Cerebellar cortex (tissue), 1 donor: Measurements from ENCODE around the gene PPP2R5B.
"Not testable (repeated sequence)": the region's sequence is repeated elsewhere in the genome, so short reads cannot be mapped to it uniquely, and the experiment has no call there.

ENCODE experiments used
- DNase-seq: peaks from one replicate; pipeline ENCODE4 v3.0.0-alpha.2; 2015; ENCODE audit warnings: low spot score

PPP2R5B gene

GRCh38 chr11:64983339-64983738 lies 58.9 kb downstream of the PPP2R5B start:
- DNase-seq = not testable (repeated sequence)
